HG03558 (cell line): ENCODE results near the gene PILRA.
"Not testable (repeated sequence)": the region's sequence is repeated elsewhere in the genome, so short reads cannot be mapped to it uniquely, and the experiment has no call there.

Source experiments
- ATAC-seq: cut with Tn5 transposase; IDR thresholded peaks from one replicate; pipeline ENCODE4 v1.9.1; 2021; ENCODE audit warnings: moderate number of reproducible peaks; ENCODE audit not compliant: unreplicated experiment; ENCODE audit errors: extremely low read depth

The PILRA gene

GRCh38 chr7:100430493-100431285 lies 57.4 kb downstream of the PILRA start:
- ATAC-seq = no peak

DNA sequence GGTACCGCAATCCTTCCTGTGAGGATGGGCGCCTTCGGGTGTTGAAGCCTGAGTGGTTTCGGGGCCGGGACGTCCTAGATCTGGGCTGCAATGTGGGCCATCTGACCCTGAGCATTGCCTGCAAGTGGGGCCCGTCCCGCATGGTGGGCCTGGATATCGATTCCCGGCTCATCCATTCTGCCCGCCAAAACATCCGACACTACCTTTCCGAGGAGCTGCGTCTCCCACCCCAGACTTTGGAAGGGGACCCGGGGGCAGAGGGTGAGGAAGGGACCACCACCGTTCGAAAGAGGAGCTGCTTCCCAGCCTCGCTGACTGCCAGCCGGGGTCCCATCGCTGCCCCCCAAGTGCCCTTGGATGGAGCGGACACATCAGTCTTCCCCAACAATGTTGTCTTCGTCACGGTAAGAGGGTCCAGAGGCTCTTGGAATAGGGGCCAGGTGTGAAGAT lies 58.0 kb downstream of the PILRA start:
- ATAC-seq = no peak

DNA sequence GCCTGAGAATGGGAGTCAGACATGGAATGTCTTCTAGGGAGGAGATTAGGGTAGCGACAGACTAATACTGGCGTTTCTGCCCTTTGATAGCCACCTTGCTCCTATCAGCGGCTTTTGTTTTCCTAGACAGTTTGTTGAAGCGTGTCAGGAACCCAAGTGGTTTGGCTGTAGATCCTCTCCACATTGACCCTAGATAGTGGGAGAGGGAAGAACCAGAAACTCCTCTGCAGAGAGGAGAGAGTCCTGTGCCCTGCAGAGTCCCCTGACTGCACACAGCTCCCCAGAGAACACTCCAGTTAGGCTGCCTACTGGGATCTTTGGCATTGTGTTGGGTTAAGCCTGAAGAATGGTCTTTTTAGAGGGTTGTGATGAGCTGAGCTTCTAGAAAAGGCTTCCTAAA lies 58.8 kb downstream of the PILRA start:
- ATAC-seq = no peak

DNA sequence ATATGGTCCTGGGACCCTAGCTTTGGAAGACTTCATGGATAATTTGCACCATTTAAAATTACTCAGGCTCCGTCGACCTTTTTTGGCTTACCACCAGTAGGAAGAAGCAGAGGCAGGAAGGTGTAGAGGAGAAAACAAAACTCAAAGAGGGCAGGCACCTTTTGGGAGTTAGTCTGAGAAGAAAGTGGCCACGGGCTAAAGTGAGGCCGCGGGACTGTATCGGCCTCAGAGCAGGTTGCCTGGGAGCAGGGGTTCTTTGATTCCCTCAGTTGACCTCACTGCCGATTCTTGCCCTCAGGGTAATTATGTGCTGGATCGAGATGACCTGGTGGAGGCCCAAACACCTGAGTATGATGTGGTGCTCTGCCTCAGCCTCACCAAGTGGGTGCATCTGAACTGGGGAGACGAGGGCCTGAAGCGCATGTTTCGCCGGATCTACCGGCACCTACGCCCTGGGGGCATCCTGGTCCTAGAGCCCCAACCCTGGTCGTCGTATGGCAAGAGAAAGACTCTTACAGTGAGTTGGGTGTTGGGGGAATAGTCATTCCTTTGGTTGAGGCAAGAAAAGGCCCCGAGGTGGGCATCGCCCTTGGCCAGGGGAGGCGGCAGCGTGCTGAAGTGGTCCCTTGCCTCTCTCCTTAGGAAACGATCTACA lies 59.5 kb downstream of the PILRA start:
- no peak for ATAC-seq

DNA sequence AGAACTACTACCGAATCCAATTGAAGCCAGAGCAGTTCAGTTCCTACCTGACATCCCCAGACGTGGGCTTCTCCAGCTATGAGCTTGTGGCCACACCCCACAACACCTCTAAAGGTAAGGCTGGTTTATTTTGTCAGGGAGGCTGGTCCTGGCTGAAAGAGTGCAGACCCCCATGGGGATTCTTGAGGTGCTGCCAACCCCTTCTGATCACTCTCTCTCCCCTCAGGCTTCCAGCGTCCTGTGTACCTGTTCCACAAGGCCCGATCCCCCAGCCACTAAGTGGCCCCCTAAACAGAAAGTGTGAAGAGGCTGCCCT lies 59.9 kb downstream of the PILRA start:
- ATAC-seq = no peak

DNA sequence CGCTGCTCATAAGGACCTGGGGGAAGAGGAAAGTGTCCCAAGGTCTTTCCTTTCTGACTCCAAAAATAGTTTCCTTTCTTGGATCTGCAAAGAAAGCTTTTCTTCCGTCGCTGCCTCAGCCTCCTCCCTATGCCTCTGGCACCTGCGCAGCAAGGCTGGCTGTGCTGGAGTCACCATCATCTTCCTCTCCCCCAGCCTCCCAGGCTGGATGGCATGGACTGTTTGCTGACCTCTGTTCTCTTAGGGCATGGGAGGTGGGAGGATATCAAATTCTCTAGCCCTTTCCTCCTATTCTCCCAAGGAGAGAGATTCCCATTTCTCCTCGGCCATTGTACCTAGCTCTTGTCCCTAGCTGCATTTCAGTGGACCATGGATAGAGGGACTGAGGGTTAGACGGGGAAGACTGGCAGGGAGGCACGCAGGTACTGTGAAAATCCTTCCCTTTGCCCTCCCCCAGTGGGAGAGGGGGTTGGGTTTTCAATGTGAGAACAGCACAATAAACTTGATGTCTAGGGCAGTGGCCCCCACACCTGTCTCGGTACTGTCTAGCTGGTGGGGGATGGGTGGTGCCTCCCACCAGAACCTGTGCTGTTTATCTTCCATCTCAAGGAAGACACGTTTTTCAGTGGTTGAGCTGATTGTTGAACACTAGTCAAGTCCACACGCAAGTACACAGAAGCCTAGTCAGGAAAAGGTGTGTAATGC lies 60.5 kb downstream of the PILRA start:
- ATAC-seq = no peak

DNA sequence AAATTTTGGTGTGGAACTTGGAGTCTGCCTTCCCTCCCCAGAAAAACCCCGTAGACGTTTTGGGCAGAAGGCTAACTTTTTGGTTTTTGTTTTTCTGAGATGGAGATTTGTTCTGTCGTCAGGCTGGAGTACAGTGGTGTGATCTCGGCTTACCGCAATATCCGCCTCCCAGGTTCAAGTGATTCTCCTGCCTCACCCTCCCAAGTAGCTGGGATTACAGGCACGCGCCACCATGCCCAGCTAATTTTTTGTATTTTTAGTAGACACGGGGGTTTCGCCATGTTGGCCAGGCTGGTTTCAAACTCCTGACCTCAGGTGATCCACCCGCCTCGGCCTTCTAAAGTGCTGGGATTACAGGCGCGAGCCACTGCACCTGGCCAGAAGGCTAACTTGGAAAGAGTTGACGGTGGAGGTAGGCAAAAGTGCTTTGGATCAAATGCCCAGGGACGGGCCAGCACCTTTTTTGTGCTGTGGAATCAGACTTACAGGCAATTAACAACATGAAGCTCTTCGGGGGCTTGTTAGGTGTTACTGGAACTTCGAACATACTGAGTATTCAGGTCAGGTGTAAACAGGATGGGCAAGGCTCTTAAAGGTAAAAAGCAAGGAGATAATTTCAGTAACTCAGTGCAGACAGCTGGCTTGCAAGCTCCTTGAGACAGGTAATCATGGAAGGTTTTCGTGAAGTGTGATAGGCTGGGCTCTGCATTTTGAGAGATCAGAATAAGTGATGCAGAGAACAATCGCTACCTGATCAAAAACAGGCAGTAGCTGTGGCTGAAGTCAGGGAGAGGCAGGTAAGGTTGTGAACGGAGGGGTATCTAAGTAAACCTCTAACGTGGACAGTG lies 61.2 kb downstream of the PILRA start:
- no peak for ATAC-seq

GRCh38 chr7:100435401-100436304 lies 62.4 kb downstream of the PILRA start:
- ATAC-seq = no peak

DNA sequence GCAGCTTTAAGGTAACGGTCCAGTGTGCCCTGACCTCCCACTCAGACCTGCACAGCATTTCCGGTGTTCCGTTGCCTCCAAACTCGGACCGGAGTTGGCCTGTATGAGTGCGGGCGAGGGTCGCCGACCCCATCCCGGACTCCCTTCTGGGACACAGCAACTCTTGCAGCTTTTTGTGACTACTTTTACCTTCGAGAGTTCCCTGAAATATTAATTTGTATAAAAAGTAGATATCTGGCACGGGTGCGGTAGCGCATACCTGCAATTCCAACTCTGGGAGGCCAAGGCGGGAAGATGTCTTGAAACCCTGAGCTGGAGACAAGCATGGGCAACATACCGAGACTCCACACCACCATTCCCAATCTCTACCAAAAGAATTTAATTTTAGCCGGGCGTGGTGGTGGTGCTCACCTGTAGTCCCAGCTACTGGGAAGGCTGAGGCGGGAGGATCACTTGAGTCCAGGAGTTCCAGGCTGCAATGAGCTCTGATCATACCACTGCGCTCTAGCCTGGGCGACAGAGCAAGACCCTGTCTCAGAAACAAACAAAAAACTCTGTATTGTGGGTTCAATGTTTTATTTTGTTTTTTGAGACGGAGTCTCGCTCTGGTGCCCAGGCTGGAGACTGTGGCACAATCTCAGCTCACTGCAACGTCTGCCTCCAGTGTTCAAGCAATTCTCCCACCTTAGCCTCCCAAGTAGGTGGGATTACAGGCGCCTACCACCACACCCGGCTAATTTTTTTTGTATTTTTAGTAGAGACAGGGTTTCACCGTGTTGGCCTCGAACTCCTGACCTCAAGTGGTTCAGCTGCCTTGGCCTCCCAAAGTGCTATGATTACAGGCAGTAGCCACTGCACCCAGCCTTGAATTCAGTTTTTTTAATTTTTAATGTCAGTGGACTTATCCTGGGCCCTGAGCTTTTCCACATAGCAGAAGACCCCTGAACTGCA lies 64.1 kb downstream of the PILRA start:
- no peak for ATAC-seq

DNA sequence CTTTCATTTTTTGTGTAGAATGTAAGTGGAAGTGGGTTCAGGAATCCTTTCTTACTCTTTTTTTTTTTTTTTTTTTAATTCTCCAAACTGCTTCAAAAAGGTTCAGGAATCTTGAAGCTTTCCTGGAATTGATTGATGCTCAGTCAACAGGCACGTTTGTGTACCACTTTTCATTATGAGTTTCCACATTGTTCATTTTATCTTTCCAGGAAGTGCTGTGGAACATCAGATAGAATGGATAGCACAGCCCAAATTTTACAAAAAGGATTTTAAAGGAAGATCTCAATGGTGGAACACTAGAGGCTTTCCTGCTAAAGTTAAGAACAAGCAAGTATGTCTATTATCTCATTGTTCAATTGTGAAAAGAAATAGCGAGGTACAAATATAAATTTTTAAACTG lies 64.9 kb downstream of the PILRA start:
- ATAC-seq = no peak

GRCh38 chr7:100438731-100439130 lies 65.4 kb downstream of the PILRA start:
- ATAC-seq = not testable (repeated sequence)

- not testable (repeated sequence) for ATAC-seq
Observed at GRCh38 chr7:100439244-100439643, 66.0 kb downstream of the PILRA start.

DNA sequence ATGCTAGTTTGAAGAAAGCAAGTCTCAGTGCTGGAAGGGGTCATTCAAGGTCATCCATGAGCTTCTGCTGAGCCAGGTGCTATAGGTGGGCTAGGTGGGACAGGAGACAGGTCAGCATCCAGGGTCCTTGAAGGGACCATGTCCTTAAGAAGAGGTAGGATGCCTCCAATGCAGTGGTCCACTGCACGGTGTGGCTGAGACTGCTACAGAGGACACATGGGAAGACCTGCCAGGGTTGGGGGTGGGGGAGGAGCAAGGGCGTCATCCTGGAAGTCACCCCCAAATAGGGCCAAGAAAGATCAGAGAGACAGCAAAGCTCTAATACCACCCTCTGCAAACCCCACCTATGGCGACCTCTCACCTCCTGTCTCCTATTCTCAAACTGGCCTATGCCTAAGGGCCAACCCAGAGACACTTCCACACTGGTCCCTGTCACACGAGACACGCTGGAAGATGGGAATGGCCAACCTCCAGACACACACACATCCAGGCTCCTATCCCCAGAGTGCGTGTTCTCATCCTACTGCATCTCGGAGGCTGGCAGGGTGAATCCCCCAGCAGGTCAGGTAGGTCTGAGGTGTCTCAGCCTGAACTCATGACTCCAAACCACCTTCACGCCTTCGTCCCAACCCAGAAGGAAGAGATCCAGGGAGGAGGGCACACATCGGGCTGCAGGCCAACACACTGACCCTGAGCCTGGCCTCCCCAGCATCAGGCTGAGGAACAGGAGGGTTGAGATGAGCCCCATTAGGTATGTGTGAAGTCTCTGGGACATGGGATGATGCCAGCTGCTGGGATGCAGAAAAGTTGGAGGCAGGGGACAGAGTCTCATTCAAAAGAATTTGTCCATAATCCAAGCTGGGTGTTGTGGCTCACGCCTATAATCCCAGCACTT lies 68.6 kb downstream of the PILRA start:
- no peak for ATAC-seq

GRCh38 chr7:100443096-100443840 lies 70.0 kb downstream of the PILRA start:
- no peak for ATAC-seq

DNA sequence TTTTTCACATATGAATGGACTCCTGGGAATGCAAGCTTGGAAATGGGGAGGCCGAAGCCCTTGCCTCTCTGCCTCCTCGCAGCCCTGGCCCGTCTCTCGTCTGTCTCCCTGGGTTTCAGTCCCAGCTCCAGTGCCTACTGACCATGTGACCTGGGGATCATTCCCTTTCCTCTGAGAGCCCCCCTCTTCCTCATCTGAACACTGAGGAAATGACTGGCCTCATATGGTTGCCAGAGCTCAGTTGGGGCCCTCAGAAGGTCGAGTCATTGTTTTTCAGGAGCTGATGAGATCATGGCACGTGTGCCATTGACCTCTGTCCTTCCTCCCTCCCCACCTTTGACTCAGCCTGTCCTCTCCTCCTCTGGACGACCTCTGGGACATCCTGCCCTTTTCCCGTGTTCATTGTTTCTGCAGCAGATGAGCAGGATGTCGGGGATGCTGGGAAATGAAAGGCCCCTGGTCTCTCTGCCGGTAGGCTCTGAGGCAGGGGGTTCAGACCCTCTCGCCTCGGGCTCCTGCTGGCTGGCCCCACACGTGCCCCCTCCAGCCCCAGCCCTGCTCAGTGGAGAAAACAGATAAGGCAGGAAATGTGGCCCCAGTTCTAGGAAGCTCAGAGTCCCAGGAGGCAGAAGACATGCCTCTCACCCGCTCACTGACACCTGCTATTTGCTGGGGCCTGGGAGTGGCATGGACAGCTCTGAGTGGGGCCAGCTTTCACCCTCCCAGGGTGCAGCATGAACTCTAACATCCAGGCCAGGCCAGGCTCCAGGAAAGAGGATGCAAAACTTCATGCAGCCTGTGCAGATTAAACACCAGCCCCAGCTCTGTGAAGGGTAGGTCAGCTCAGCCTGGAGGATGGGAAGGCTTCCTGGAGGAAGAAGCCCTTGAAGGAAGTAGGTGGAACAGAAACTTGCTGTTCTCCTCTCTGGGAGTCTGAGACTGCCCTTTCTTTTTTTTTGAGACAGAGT lies 71.3 kb downstream of the PILRA start:
- ATAC-seq = no peak

GRCh38 chr7:100446040-100446439 lies 72.8 kb downstream of the PILRA start:
- no peak for ATAC-seq
